H4 (cell line): Measurements from ENCODE around the gene NCKAP5. TPM values are rescaled to one million over a fixed set of nuclear protein-coding genes. Genes with fewer than 3 reads are reported as not detected.

Experiments
- DNase-seq: peaks from one replicate; pipeline ENCODE4 v3.0.0-alpha.2; 2015; ENCODE audit warnings: low spot score
- total RNA-seq: library from RNA; depleted of rRNA; stranded (reverse); fragments of >200 nt; shearing (Covaris generic); gene quantifications from 2 replicates; pipeline ENCODE4 v1.2.3, GENCODE V29; 2014

Gene NCKAP5
- total RNA-seq, 1 experiment from 2014 or later = 1.0 TPM

GRCh38 chr2:132636346-132636745 is 931.9 kb downstream of the NCKAP5 start:
- no peak for DNase-seq

- DNase-seq = no peak
Observed at GRCh38 chr2:132633635-132634034, 934.6 kb downstream of the NCKAP5 start.

- no peak for DNase-seq
Observed at GRCh38 chr2:132632000-132632649, 936.1 kb downstream of the NCKAP5 start.

GRCh38 chr2:132627536-132627935 is 940.7 kb downstream of the NCKAP5 start:
- no peak for DNase-seq

GRCh38 chr2:132623096-132623839 is 945.0 kb downstream of the NCKAP5 start:
- DNase-seq = peak; percentile 84
